K562 (cell line): ENCODE measurements around the gene STARD3NL.

ENCODE experiments used
- EP300 ChIP-seq: IDR thresholded peaks from 2 replicates; pipeline ENCODE4 v1.6.1; 2012; ENCODE audit warnings: low read length, improper control_type of control experiment
- POLR2A ChIP-seq: fragments of 450-650 bp; conservative IDR thresholded peaks from 2 replicates; pipeline ENCODE4 v1.6.1; 2016

DNA sequence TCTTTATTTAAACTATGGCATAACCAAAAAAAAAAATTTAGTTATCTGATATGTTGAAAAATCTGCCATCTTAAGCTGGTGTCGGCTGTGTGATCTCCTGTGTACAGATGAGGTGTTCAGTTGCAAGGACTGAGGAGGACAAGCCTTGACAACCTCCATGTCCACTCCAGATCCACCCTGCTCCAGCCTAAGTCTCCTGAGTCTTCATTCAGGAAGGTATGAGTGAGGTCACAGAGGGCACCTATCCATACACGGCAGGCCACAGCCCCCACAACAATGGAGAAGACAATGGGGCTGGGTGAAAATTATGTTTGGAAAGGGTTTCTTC lies 79.3 kb downstream of the STARD3NL start:
- TF ChIP-seq POLR2A = no peak
- no peak for TF ChIP-seq EP300
